GM19468 (cell line): ENCODE results near the gene ARX.

Experiments
- ATAC-seq: cut with Tn5 transposase; IDR thresholded peaks from one replicate; pipeline ENCODE4 v1.9.1; 2021; ENCODE audit warnings: mild to moderate bottlenecking, moderate library complexity, moderate number of reproducible peaks; ENCODE audit not compliant: unreplicated experiment; ENCODE audit errors: extremely low read depth

ARX gene

DNA sequence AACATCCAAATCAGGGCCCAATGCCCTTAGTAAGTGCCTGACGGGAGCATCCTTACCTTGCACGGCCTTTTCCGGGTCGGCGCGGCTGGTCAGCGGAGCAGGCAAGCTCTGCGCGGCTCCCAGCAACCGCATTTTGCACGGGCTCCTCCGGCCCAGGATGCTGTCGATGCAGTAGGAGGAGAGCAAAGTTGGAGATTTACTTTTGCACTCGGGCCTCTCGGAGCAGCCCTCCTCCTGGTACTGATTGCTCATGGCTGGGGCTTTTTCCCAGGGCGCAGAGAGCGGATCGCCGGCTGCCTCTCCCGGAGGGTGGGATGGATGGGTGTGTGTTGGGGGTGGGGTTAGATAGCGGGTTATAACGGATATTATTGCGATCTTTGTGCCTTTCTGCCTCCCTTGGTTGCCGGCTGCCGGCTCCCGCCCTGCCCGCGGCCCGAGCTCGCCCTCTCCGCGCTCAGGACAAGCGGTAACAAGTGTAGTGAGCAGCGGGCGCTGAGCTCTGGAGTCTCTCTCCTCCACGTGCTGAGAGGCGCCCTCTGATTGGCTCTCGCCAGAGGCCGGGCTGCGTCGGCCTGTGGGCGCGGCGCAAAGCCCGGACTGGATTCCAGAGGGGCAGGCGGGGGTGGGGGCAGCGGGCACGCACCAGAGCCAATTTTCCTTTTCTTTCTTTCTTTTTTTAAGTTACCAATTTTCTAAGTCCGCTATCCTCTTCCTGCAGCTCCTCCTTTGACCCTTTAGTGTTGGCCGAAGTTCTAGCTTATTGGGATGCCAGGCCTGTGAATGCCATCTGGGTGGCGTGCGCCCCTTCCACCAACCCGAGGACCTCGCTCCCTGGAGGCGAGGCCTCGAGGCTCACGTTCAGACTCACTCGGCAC, at the start of gene ARX:
ARX (minus strand) TSS at position 480 of the 875 bp plus-strand sequence; CDS start at position 252, 228 bp downstream.
- ATAC-seq, result no peak

GRCh38 chrX:25059273-25059672, 43.5 kb upstream of the ARX start:
- ATAC-seq, result no peak

GRCh38 chrX:25052798-25053534, 37.2 kb upstream of the ARX start:
- no peak for ATAC-seq

DNA sequence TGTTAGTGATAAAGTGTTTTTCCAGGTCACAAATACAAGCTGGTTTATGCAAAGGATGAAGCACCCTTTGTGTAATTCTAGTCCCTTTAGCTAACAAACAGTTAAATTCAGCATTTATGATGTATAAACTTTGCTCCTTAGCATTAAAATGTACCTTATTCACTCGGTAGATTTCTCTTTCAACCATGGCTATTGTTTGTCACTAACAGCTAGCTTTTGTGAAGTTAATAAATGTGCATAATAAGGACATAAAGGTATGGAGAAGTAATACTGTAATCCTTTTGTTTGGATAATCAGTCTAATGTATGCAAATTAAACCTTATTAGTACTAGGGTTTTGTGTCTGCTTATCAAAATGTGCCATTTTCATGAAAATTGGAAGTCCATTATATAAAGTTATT, 34.2 kb upstream of the ARX start:
- ATAC-seq, result no peak

DNA sequence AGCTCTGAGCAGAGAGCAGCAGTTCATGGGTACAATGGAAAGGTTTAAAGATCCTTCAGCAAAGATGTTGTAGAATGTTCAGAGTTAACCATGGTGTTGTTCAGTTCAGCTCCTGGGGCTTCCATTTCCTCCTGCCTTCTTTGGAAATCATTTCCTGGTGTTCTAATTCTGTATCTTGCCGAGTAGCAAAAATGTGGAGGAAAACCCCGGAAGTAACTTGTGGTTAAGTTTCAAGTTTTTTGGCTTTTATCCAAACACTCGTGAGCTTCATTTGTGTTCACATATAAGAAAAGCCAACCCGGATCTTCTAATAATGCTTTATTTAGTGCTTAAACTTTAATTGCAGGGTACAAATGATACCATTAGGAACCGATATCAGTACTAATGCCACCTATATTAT, 33.6 kb upstream of the ARX start:
- ATAC-seq, result no peak

DNA sequence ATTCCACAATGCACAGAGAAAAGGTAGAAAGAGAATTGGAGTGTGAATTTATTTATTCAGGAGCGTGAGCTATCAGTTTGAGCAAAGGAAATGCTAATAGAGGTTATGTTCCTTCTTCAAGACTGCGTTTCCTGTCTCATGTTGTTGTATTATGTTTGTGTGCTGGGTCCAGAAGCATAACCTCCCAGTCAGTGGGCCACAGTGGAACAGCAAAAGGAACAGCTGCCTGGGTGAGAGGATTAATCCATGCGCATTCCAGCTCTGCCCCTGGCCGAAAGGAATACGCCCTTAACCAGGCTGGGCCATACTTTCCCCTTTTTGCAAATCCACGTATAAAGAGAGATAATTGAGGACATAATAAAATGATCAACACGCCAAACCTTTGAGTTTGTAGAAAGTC, 32.4 kb upstream of the ARX start:
- ATAC-seq, result no peak

GRCh38 chrX:25043192-25043591, 27.4 kb upstream of the ARX start:
- no peak for ATAC-seq

DNA sequence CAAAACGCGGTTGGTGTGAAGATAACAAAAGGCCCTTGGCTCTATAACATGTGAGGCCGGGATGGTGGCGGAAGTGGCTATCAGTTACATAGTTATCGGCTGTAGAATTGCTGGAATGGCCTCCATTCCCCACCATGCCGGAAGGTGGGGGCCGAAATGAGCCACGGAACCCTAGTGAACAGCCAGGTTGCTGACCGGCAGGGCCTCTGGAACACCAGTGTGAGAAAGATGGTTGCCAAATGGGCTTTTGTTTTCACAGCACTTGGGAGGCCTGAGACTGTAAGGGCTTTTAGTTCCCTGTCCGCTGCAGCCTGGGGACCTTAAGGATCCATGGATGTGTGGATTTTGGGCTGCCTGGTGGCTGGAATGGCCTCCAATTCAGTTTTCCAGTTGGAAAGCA, 23.3 kb upstream of the ARX start:
- ATAC-seq, result no peak

GRCh38 chrX:25034889-25035288, 19.1 kb upstream of the ARX start:
- no peak for ATAC-seq

GRCh38 chrX:25029288-25029825, 13.6 kb upstream of the ARX start:
- no peak for ATAC-seq

DNA sequence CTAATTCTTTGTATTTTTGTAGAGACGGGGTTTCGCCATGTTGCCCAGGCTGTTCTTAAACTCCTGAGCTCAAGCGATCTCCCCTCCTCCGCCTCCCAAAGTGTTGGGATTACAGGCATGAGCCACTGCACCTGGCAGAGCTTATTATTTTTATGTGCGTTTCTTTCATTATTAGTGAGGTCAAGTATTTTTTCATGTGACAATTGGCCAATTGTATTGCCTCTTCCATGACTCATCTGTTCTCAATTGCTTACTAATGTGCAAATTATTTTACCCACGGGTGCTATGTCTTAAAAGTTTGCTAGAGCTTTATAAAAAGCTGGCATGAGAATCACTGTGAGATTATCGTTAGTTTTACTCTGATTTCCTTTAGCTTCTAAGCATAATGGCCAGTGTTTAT, 13.0 kb upstream of the ARX start:
- ATAC-seq, result no peak

DNA sequence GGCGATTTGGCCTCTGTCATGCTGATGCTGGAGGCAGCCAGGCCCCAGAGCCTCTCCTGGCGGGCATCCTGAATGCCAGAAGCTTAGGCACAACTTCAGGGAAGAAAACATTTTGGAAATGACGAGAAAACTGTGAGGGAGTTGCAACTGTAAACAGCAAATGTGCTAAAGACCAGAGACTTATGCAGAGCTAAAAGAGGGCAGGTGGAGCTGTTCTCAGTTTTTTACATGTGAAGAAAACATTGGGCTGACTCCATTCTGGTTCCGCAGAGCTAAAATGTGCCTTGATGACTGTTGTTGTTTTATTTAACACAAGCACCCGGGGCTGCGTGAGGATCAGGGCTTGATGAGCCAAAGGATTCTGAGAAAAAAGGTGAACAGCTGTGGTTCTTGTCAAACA, 10.8 kb upstream of the ARX start:
- ATAC-seq, result no peak

DNA sequence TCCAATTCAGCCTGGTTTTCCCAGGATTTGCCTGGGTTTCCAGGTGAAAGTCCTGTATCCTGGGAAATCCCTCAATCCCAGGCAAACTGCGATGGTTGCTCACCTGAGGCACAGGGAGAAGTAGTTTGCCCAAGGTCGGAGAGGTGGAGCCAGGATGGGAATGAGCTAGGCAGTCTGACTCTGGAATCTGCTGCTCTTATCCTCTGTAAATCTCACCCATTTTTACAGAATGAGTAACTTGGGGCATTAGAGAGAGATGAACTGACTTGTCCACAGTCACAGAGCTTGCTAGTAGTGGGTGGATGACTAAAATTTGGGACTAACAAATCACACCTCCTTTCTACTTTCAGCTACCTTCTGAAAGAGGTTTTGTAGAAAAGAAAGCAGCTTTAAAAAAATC, 9.8 kb upstream of the ARX start:
- ATAC-seq, result no peak

GRCh38 chrX:25023908-25024307, 8.1 kb upstream of the ARX start:
- ATAC-seq, result no peak

DNA sequence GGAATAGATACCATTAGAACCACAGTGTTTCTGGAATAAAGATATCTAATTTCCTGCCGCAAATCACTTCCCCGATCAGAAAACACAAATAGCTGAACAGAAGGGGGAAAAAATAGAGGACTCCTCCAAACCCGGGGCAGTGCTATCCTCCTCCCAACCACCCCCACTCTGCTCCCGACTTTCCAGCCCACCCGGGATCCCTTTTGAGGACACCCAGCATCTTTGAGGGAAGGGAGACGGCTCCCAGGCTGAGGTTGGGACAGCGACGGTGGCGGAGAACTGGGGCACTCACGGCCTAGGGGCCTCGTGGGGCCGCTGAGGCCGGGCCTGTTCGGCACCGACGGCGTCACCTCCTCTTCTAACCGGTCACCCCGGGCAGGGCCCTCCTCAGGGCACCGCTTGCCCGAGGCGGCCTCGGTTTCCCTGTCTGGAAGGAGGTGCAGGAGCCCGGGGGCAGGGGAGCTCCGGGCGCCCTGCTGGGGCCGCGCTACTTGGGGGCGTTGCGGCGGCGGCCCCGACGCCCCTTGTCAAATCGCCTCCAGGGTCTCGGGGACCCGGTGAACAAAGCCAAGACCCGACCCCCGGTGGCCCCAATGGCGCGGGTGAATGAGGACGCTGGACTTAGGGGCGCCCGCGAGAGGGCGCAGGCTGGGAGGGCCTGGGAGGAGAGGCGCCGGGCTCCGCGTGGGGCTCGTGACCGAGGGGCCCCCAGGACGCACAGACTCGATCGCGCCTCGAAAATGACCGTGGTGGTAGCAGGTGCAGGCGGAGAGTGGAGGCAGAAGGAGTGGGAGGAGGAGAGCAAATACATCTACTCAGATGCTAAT, 6.9 kb upstream of the ARX start:
- no peak for ATAC-seq

GRCh38 chrX:25020905-25021449, 5.2 kb upstream of the ARX start:
- no peak for ATAC-seq

- ATAC-seq, result no peak
These were observed 4.7 kb upstream of the ARX start for GRCh38 chrX:25020391-25020904.

- no peak for ATAC-seq
These were observed 4.1 kb upstream of the ARX start for GRCh38 chrX:25019707-25020390.

DNA sequence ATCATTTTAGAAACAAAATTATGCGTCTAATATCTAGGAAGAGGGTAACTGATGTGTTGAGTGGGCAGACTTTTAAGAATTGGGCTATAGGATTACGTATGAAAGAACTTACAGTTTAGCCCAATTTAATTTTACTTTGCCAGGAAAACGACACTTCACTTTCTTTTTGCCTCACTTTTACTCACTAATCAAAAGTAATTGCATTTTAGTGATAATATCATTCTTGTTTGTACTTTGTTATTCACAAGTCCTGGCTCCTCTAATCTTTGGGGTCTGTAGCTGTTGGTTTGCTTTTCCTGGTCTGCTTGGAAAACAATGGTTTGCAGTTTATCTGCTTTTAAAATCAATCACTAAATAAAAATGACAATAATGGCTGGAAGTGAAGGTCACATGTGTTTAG, 2.9 kb upstream of the ARX start:
- no peak for ATAC-seq
